ENCODE measurements around the gene SEPTIN6.

DNA sequence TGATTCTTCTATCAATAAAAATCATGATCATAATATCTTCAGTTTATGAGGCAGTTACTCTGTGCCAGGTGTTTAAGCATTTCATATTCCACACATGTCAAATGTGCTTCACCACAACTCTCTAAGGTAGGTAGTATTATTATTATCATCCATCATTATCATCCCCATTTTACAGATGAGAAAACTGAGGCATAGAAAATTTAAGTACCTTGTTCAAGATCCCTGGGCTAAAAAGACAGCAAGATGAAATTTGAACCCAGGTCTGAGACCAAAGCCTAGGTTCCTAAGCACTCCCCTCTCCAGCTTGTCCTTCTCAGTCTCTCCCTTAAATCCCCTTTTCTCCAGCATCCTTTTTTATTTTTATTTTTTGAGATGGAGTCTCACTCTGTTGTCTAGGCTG, 33.4 kb downstream of the SEPTIN6 start:
- TF ChIP-seq SUZ12 (IDR thresholded peaks at IDR 0.05; ENCODE audit: low read length), result no peak
- no peak for TF ChIP-seq POLR2A (IDR thresholded peaks at IDR 0.05; ENCODE audit: control extremely low read depth in 1 of 2, low read depth in 2 of 2, low read length in 2 of 2)
- TF ChIP-seq, protein P1, sequence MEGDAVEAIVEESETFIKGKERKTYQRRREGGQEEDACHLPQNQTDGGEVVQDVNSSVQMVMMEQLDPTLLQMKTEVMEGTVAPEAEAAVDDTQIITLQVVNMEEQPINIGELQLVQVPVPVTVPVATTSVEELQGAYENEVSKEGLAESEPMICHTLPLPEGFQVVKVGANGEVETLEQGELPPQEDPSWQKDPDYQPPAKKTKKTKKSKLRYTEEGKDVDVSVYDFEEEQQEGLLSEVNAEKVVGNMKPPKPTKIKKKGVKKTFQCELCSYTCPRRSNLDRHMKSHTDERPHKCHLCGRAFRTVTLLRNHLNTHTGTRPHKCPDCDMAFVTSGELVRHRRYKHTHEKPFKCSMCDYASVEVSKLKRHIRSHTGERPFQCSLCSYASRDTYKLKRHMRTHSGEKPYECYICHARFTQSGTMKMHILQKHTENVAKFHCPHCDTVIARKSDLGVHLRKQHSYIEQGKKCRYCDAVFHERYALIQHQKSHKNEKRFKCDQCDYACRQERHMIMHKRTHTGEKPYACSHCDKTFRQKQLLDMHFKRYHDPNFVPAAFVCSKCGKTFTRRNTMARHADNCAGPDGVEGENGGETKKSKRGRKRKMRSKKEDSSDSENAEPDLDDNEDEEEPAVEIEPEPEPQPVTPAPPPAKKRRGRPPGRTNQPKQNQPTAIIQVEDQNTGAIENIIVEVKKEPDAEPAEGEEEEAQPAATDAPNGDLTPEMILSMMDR (IDR thresholded peaks at IDR 0.05; ENCODE audit: control extremely low read depth in 1 of 3, insufficient read depth in 1 of 3, low read depth in 1 of 3, low read length in 3 of 3), result no peak
- no peak for TF ChIP-seq HDAC6 (IDR thresholded peaks at IDR 0.05; ENCODE audit: low read depth, low read length)
- no peak for TF ChIP-seq EP300 (IDR thresholded peaks at IDR 0.05; ENCODE audit: borderline replicate concordance in 1 of 2, low read depth in 2 of 2, low read length in 2 of 2)
- TF ChIP-seq CHD2 (IDR thresholded peaks at IDR 0.05; ENCODE audit: low read length), result no peak
